GM12874 (cell line): Measurements from ENCODE around the gene TDG.

Experiments used
- TF ChIP-seq, protein P1 (sequence below): IDR thresholded peaks from 2 replicates; pipeline ENCODE4 v1.5.1; 2011; ENCODE audit warnings: low read depth, mild to moderate bottlenecking, control low read depth, low read length, moderate library complexity; ENCODE audit not compliant: insufficient read depth

The TDG gene

GRCh38 chr12:104022786-104023185, 57.1 kb downstream of the TDG start:
- TF ChIP-seq, protein P1, sequence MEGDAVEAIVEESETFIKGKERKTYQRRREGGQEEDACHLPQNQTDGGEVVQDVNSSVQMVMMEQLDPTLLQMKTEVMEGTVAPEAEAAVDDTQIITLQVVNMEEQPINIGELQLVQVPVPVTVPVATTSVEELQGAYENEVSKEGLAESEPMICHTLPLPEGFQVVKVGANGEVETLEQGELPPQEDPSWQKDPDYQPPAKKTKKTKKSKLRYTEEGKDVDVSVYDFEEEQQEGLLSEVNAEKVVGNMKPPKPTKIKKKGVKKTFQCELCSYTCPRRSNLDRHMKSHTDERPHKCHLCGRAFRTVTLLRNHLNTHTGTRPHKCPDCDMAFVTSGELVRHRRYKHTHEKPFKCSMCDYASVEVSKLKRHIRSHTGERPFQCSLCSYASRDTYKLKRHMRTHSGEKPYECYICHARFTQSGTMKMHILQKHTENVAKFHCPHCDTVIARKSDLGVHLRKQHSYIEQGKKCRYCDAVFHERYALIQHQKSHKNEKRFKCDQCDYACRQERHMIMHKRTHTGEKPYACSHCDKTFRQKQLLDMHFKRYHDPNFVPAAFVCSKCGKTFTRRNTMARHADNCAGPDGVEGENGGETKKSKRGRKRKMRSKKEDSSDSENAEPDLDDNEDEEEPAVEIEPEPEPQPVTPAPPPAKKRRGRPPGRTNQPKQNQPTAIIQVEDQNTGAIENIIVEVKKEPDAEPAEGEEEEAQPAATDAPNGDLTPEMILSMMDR: no peak

DNA sequence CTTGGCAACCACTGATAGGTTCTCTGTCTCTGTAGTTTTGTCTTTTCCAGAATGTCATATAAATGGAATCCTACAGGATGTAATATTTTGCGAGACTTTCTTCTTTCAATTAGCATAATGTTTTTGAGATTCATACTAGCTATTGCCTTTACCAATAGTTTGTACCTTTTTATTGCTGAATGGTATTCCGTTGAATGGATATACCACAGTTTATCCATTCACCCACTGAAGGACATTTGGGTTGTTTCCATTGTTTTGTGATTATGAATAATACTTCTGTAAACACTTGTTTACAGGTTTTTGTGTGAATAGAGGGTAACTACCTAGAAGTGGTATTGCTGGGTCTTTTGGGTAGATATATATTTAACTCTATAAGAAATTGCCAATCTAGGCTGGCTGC, 58.0 kb downstream of the TDG start:
- TF ChIP-seq, protein P1: no peak

DNA sequence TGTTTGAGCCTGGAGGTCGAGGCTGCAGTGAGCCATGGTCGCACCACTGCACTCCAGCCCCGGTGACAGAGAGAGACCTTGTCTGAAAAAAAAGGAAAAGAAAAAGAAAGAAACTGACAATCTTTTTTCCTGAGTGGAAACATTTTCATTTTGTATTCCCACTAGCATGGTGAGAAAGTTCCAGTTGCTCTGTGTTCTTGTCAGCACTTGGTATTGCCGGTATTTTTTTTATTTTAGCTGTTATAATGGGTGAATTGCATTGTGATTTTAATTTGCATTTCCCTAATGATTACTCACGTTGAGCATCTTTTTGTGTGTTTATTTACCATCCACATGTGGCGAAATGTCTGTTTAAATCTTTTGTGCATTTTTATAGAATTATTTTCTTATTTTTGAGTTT, 58.7 kb downstream of the TDG start:
- TF ChIP-seq, protein P1: no peak

- TF ChIP-seq, protein P1: no peak
Measured at GRCh38 chr12:104025771-104026170, 60.1 kb downstream of the TDG start.

GRCh38 chr12:104026841-104027599, 61.3 kb downstream of the TDG start:
- TF ChIP-seq, protein P1: no peak
